HepG2 (cell line): Measurements from ENCODE around the gene FGF1. TPM values are rescaled to one million over a fixed set of nuclear protein-coding genes. Genes with fewer than 3 reads are reported as not detected.

ENCODE experiments used
- ATAC-seq: fragments of 200-7000 bp; cut with Tn5 transposase; 3 replicates; pipeline ENCODE4 v1.9.1; 2020; ENCODE audit warnings: mild to moderate bottlenecking, moderate library complexity
- BruUV-seq: library from RNA; stranded (reverse); fragments of 400-500 nt; replicated peaks from 2 replicates; lab custom pipeline; 2021; lab: Mats Ljungman, UMichigan
- CTCF ChIA-PET: fragments of 300-600 bp; formaldehyde crosslinking; extraction: SDS; loops from one replicate; lab custom pipeline; 2021; ENCODE audit warnings: low total read pairs, inconsistent platforms, low intra/inter-chr PET ratio; lab: Yijun Ruan, JAX
- POLR2A ChIA-PET: fragments of 350-600 bp; sonication (Branson Sonifier 250); formaldehyde crosslinking; loops from one replicate; lab custom pipeline; 2020; ENCODE audit warnings: antibody characterized with exemption, inconsistent platforms; lab: Yijun Ruan, JAX
- DNase-seq: peaks from one replicate; pipeline ENCODE4 v3.0.0-alpha.2; 2015; ENCODE audit warnings: low spot score
- FAIRE-seq: peaks from 3 replicates; lab custom pipeline; 2011; peaks lifted over from hg19 to GRCh38; lab: Jason Lieb, UNC
- H2AFZ ChIP-seq: one replicate; pipeline ENCODE4 v1.6.1; 2011; ENCODE audit warnings: low read length, inconsistent platforms
- H3K27ac ChIP-seq: fragments of 300-600 bp; 3 replicates; pipeline ENCODE4 v1.8.0; 2011; ENCODE audit warnings: mixed run types, mild to moderate bottlenecking, mixed read lengths, low read length, inconsistent platforms; ENCODE audit not compliant: insufficient read depth; ENCODE audit errors: extremely low read length
- H3K27me3 ChIP-seq, 2 experiments: fragments of 200-600 bp in 1 of 2; 2 replicates in 1 of 2; 3 replicates in 1 of 2; pipeline versions ENCODE4 v1.6.0 to v1.8.0; 2011; ENCODE audit warnings: low read length in 2 of 2, mild to moderate bottlenecking in 2 of 2, moderate library complexity in 2 of 2, inconsistent platforms in 1 of 2; ENCODE audit not compliant: insufficient read depth in 2 of 2, control insufficient read depth in 1 of 2
- H3K36me3 ChIP-seq, 2 experiments: fragments of 200-600 bp in 1 of 2; replicated peaks in 1 of 2; 2 replicates in 1 of 2; 3 replicates in 1 of 2; pipeline versions ENCODE4 v1.5.1 to v1.8.0; 2011; ENCODE audit warnings: low read length in 2 of 2, inconsistent platforms in 1 of 2; ENCODE audit not compliant: insufficient read depth in 2 of 2, control insufficient read depth in 1 of 2
- H3K4me1 ChIP-seq: 2 replicates; pipeline ENCODE4 v1.5.1; 2012; ENCODE audit warnings: low read length, inconsistent platforms; ENCODE audit not compliant: insufficient read depth
- H3K4me2 ChIP-seq: 2 replicates; pipeline ENCODE4 v1.6.0; 2011; ENCODE audit warnings: low read depth, low read length, inconsistent platforms
- H3K4me3 ChIP-seq, 3 experiments: fragments of 200-600 bp in 1 of 3; sonication (generic), shearing (Covaris generic) in 1 of 3; replicated peaks in 1 of 3; 2 replicates each; pipeline ENCODE4 v1.5.1; 2011 to 2016; ENCODE audit warnings: low read length in 3 of 3, inconsistent platforms in 2 of 3, low read depth in 2 of 3, mild to moderate bottlenecking in 2 of 3, control low read depth in 1 of 3, mixed read lengths in 1 of 3; ENCODE audit not compliant: insufficient read depth in 1 of 3
- H3K79me2 ChIP-seq: one replicate; pipeline ENCODE4 v1.6.1; 2011; ENCODE audit warnings: low read length, inconsistent platforms; ENCODE audit not compliant: insufficient read depth
- H3K9ac ChIP-seq: 2 replicates; pipeline ENCODE4 v1.6.0; 2011; ENCODE audit warnings: mild to moderate bottlenecking, low read depth, low read length, inconsistent platforms; ENCODE audit not compliant: insufficient read depth
- H3K9me3 ChIP-seq: 2 replicates; pipeline ENCODE4 v1.5.1; 2012; ENCODE audit warnings: mild to moderate bottlenecking, low read length
- H4K20me1 ChIP-seq: 2 replicates; pipeline ENCODE4 v1.6.0; 2011; ENCODE audit warnings: inconsistent platforms, mild to moderate bottlenecking, low read length, moderate library complexity; ENCODE audit not compliant: insufficient read depth
- CHD2 ChIP-seq: IDR thresholded peaks from 2 replicates; pipeline ENCODE4 v1.6.1; 2011; ENCODE audit warnings: low read depth, low read length, improper control_type of control experiment
- GLMP ChIP-seq: sonication (generic); formaldehyde crosslinking; IDR thresholded peaks from 2 replicates; pipeline ENCODE4 v1.9.0; 2021; ENCODE audit warnings: missing genetic modification reagents, mild to moderate bottlenecking, borderline replicate concordance
- HDAC2 ChIP-seq: sonication (generic); formaldehyde crosslinking; IDR thresholded peaks from 2 replicates; pipeline ENCODE4 v1.4.0; 2020; ENCODE audit warnings: missing genetic modification reagents
- KLF15 ChIP-seq: sonication (generic); formaldehyde crosslinking; IDR thresholded peaks from 2 replicates; pipeline ENCODE4 v1.8.1; 2023; ENCODE audit warnings: borderline replicate concordance, mild to moderate bottlenecking, inconsistent platforms, missing genetic modification reagents, mixed read lengths
- LRRFIP1 ChIP-seq: sonication (generic); formaldehyde crosslinking; conservative IDR thresholded peaks from 2 replicates; pipeline ENCODE4 v1.4.0; 2020; ENCODE audit warnings: missing genetic modification reagents
- MAX ChIP-seq: IDR thresholded peaks from 2 replicates; pipeline ENCODE4 v1.6.1; 2012; ENCODE audit warnings: inconsistent platforms
- NRL ChIP-seq: sonication (generic); formaldehyde crosslinking; IDR thresholded peaks from 2 replicates; pipeline ENCODE4 v1.5.0; 2020; ENCODE audit warnings: missing genetic modification reagents, mild to moderate bottlenecking, moderate library complexity, borderline replicate concordance
- POLR2A ChIP-seq, 2 experiments: IDR thresholded peaks; 2 replicates each; pipeline ENCODE4 v1.6.1; 2011; ENCODE audit warnings: low read depth in 2 of 2, low read length in 2 of 2, mild to moderate bottlenecking in 1 of 2, moderate library complexity in 1 of 2; ENCODE audit not compliant: insufficient read depth in 1 of 2
- RFXAP ChIP-seq: sonication (generic); formaldehyde crosslinking; IDR thresholded peaks from 2 replicates; pipeline ENCODE4 v1.4.0; 2020; ENCODE audit warnings: missing genetic modification reagents, borderline replicate concordance
- ZMYM4 ChIP-seq: sonication (generic); formaldehyde crosslinking; IDR thresholded peaks from 2 replicates; pipeline ENCODE4 v1.8.1; 2023; ENCODE audit warnings: mild to moderate bottlenecking, missing genetic modification reagents
- ZNF232 ChIP-seq: sonication (generic); formaldehyde crosslinking; IDR thresholded peaks from 2 replicates; pipeline ENCODE4 v1.4.0; 2020; ENCODE audit warnings: missing genetic modification reagents, borderline replicate concordance
- ZNF256 ChIP-seq: sonication (generic); formaldehyde crosslinking; conservative IDR thresholded peaks from 2 replicates; pipeline ENCODE4 v1.4.0; 2020; ENCODE audit warnings: missing genetic modification reagents
- ZNF276 ChIP-seq: sonication (generic); formaldehyde crosslinking; IDR thresholded peaks from 2 replicates; pipeline ENCODE4 v1.4.0; 2020; ENCODE audit warnings: mild to moderate bottlenecking, low read depth, missing genetic modification reagents
- ZNF512B ChIP-seq: sonication (generic); formaldehyde crosslinking; IDR thresholded peaks from 2 replicates; pipeline ENCODE4 v1.5.1; 2020; ENCODE audit warnings: missing genetic modification reagents, mild to moderate bottlenecking, borderline replicate concordance
- ZNF768 ChIP-seq: sonication (generic); formaldehyde crosslinking; IDR thresholded peaks from 2 replicates; pipeline ENCODE4 v1.4.0; 2020; ENCODE audit warnings: missing genetic modification reagents
- WGBS: methylation state at CpG from one replicate; pipeline ENCODE4 v1.1.6; 2017; ENCODE audit warnings: low lambda C conversion rate; 5-methylcytosine and 5-hydroxymethylcytosine counted together
- in situ Hi-C: cut with HindIII; loops from 2 replicates; pipeline ENCODE4 v1.10.0; 2017; ENCODE audit warnings: low pct_unique_long_range_greater_than_20kb; ENCODE audit not compliant: extremely low pct_ligation_motif_present
- intact Hi-C: fragments of 100-400 bp; cut with micrococcal nuclease; formaldehyde crosslinking; loops from one replicate; pipeline ENCODE4 v1.10.0; 2022; ENCODE audit not compliant: unreplicated experiment
- polyA plus RNA-seq, 8 experiments: library from polyadenylated mRNA; depleted of rRNA in 3 of 8; stranded (reverse) in 7 of 8; unstranded in 1 of 8; fragments of >200 nt; fragmentation: Illumina TruSeq in 4 of 8; extraction: Trizol in 4 of 8; gene quantifications; 2 replicates each; pipeline versions ENCODE4 v1.2.1 to v1.2.3, GENCODE V29; 2011 to 2016; ENCODE audit warnings: low read depth in 4 of 8, missing spikeins in 1 of 8, mixed read lengths in 1 of 8; ENCODE audit not compliant: insufficient read depth in 1 of 8
- total RNA-seq, 5 experiments: library from RNA; depleted of rRNA; stranded (reverse); fragments of >200 nt; fragmentation: Illumina TruSeq; extraction: Trizol; gene quantifications; 2 replicates each; pipeline ENCODE4 v1.2.3, GENCODE V29; 2016; ENCODE audit warnings: low read depth in 1 of 5

The FGF1 gene
- total and polyA plus RNA-seq, 2 of the 13 experiments (the other 11 are each of a cell fraction or from before 2014, with no cell fraction given): not detected

- H3K27me3 ChIP-seq: no peaks in the 10 kb centered on the region
- ATAC-seq: no peak
- ChIA-PET POLR2A (no interaction called here), CTCF (no interaction called here)
- no peak overlapping the region for H3K4me2 ChIP-seq
- peaks cover 21% of the 10 kb centered on the region for H3K4me1 ChIP-seq
- BruUV-seq: no TSS peak
- DNase-seq: no peak
- H3K4me3 ChIP-seq: no peak overlapping the region
- no peak for FAIRE-seq
- in situ Hi-C loops: loop anchor here (5.0 kb wide), 2 partner anchors 238 to 388 kb away; no protein-coding TSS in a partner anchor
- H2AFZ ChIP-seq: no peak overlapping the region
- intact Hi-C loops: loop anchor here (5.0 kb wide), 1 partner anchor 378 kb away; no protein-coding TSS in a partner anchor
- H3K27ac ChIP-seq: no peak overlapping the region
- TF ChIP-seq POLR2A (IDR thresholded peaks at IDR 0.05; ENCODE audit: insufficient read depth in 1 of 2, low read depth in 2 of 2, low read length in 2 of 2): no peak
- no peak for TF ChIP-seq ZMYM4 (CRISPR knock-in tag)
- no peak for TF ChIP-seq CHD2
- TF ChIP-seq ZNF276: no peak
- TF ChIP-seq LRRFIP1 (CRISPR knock-in tag): no peak
- TF ChIP-seq ZNF232 (CRISPR knock-in tag): no peak
- TF ChIP-seq ZNF768 (CRISPR knock-in tag): no peak
- no peak for TF ChIP-seq KLF15
- no peak for TF ChIP-seq RFXAP (CRISPR knock-in tag)
- no peak for TF ChIP-seq NRL (CRISPR knock-in tag)
- no peak for TF ChIP-seq ZNF256 (CRISPR knock-in tag)
- TF ChIP-seq GLMP (CRISPR knock-in tag): no peak
- no peak for TF ChIP-seq MAX
- no peak for TF ChIP-seq HDAC2 (CRISPR knock-in tag)
- no peak for TF ChIP-seq ZNF512B (CRISPR knock-in tag)
- H4K20me1 ChIP-seq: no peaks in the 10 kb centered on the region
- H3K9ac ChIP-seq: no peak overlapping the region
- H3K9me3 ChIP-seq: no peaks in the 10 kb centered on the region
- H3K79me2 ChIP-seq: no peaks in the 10 kb centered on the region
- WGBS: 77% methylated on average over 2 of the region's 3 CpGs
- no peaks in the 10 kb centered on the region for H3K36me3 ChIP-seq
These were observed 140.8 kb downstream of the FGF1 start for GRCh38 chr5:142544946-142545649.
